SU-DHL-6 (cell line): Measurements from ENCODE around the gene SLC16A4.
A peak's percentile ranks its signal among the peaks of the same experiment; 100 is the strongest.

Source experiments
- H2AFZ ChIP-seq: fragments of 200-600 bp; sonication (generic); 2 replicates; pipeline ENCODE4 v1.6.1; 2014; ENCODE audit warnings: low read depth, mild to moderate bottlenecking, moderate library complexity, mixed read lengths, antibody characterized with exemption, low read length; ENCODE audit not compliant: severe bottlenecking
- H3F3A ChIP-seq: fragments of 200-600 bp; shearing (Covaris generic); 2 replicates; pipeline ENCODE4 v1.6.0; 2016; ENCODE audit warnings: antibody characterized with exemption, mild to moderate bottlenecking; ENCODE audit not compliant: insufficient read depth
- H3K27ac ChIP-seq: fragments of 200-600 bp; sonication (generic); 2 replicates; pipeline ENCODE4 v1.5.1; 2016; ENCODE audit warnings: low read depth, mild to moderate bottlenecking, low read length, moderate library complexity, mixed read lengths
- H3K27me3 ChIP-seq: fragments of 200-600 bp; sonication (generic), shearing (Covaris generic); 2 replicates; pipeline ENCODE4 v1.6.0; 2014; ENCODE audit warnings: mild to moderate bottlenecking, low read length
- H3K36me3 ChIP-seq: fragments of 200-600 bp; sonication (generic); 2 replicates; pipeline ENCODE4 v1.6.1; 2014; ENCODE audit warnings: mild to moderate bottlenecking, low read length, mixed read lengths
- H3K4me2 ChIP-seq: fragments of 300-600, 200-600 bp; shearing (Covaris generic), sonication (generic); 2 replicates; pipeline ENCODE4 v1.6.0; 2014; ENCODE audit warnings: low read length, low read depth, mild to moderate bottlenecking; ENCODE audit not compliant: poor library complexity, severe bottlenecking
- H3K4me3 ChIP-seq: fragments of 200-600 bp; sonication (generic); 2 replicates; pipeline ENCODE4 v1.5.1; 2014; ENCODE audit warnings: antibody characterized with exemption, low read length, mild to moderate bottlenecking, mixed read lengths; ENCODE audit not compliant: insufficient read depth, poor library complexity, severe bottlenecking
- H3K79me2 ChIP-seq: fragments of 200-600 bp; sonication (generic); 2 replicates; pipeline ENCODE4 v1.6.1; 2014; ENCODE audit warnings: mild to moderate bottlenecking, low read length, moderate library complexity; ENCODE audit not compliant: insufficient read depth
- H3K9ac ChIP-seq: fragments of 200-600 bp; sonication (generic); 2 replicates; pipeline ENCODE4 v1.7.0; 2014; ENCODE audit warnings: mild to moderate bottlenecking, low read length
- H3K9me2 ChIP-seq: fragments of 200-600 bp; sonication (generic); replicated peaks from 2 replicates; pipeline ENCODE4 v1.6.1; 2014; ENCODE audit warnings: low read length; ENCODE audit not compliant: insufficient read depth
- H3K9me3 ChIP-seq: fragments of 200-600 bp; sonication (generic); 2 replicates; pipeline ENCODE4 v1.6.1; 2014; ENCODE audit warnings: low read length, mixed read lengths; ENCODE audit not compliant: insufficient read depth
- H4K20me1 ChIP-seq: fragments of 200-600 bp; sonication (generic); 2 replicates; pipeline ENCODE4 v1.6.1; 2014; ENCODE audit warnings: low read depth, mild to moderate bottlenecking, antibody characterized with exemption, low read length, moderate library complexity, mixed read lengths
- CTCF ChIP-seq: fragments of 200-600 bp; sonication (generic); IDR thresholded peaks from one replicate; pipeline ENCODE4 v1.5.1; 2017; ENCODE audit warnings: antibody characterized with exemption, mild to moderate bottlenecking, low read length, moderate library complexity; ENCODE audit not compliant: insufficient read depth, poor library complexity, severe bottlenecking
- EZH2phosphoT487 ChIP-seq: fragments of 200-600 bp; sonication (generic), shearing (Covaris generic); conservative IDR thresholded peaks from 2 replicates; pipeline ENCODE4 v1.6.1; 2018; ENCODE audit warnings: mild to moderate bottlenecking, antibody characterized with exemption, low read length, moderate library complexity, mixed read lengths

Gene SLC16A4

DNA sequence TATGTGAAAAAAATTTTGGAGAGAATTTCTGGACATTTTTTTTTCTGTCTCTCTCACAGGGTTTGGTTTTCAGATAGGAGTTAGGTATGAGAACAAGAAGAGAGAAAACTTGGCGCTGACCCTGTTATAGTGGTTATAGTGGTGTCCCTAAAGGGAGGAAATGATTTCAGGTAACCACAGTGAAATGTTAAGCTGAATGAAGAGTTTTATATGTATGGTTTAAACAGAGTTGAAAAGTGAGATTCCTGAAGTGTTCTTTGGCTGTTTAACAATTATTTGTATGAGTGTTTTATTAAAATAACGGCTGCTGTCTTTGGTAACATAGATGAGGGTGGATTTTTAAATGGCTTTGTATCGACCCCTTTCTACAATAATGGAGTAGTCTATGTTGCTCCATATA, 45.3 kb downstream of the SLC16A4 start:
- Histone ChIP-seq H3K9me2 (no peaks in the 10 kb centered on the region), H3F3A (peaks cover 31% of the 10 kb centered on the region; the same call in 1 of the 2 replicates), H3K36me3 (peaks cover 74% of the 10 kb centered on the region), H3K9ac (peak overlapping the region; percentile 97; the same call in 1 of the 2 replicates), H3K4me3 (no peak overlapping the region), H3K79me2 (peaks cover 100% of the 10 kb centered on the region), H3K9me3 (no peaks in the 10 kb centered on the region), H4K20me1 (peaks cover 80% of the 10 kb centered on the region), H3K27ac (no peak overlapping the region), H3K27me3 (no peaks in the 10 kb centered on the region), H3K4me2 (peak overlapping the region; percentile 84), H2AFZ (no peak overlapping the region)
- TF ChIP-seq EZH2phosphoT487 = no peak
- no peak for TF ChIP-seq CTCF

DNA sequence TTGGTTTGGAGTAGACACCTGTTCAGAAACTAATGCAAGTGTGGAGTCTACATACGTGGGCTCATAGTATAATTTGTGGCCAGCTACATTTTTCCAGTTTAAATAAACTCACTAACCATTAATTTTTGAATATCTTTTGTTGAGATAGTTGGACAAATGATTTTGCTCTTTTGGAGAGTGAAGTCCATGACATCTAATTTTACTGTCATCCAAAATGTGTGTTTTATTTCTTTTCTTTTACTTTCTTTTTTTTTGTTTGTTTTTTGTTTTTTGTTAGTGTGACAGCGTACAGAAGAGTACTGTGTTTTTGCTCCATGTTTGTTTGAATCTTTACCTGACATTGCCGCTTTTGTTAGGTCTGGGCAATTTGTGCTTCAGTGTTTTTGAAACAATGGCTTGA, 46.7 kb downstream of the SLC16A4 start:
- Histone ChIP-seq H3F3A (peaks cover 31% of the 10 kb centered on the region; the same call in 1 of the 2 replicates), H3K79me2 (peaks cover 98% of the 10 kb centered on the region), H3K27ac (no peak overlapping the region), H4K20me1 (peaks cover 76% of the 10 kb centered on the region), H3K9ac (peak overlapping the region; percentile 97), H3K27me3 (no peaks in the 10 kb centered on the region), H3K9me2 (no peaks in the 10 kb centered on the region), H3K36me3 (peaks cover 74% of the 10 kb centered on the region), H3K4me3 (peak overlapping the region; percentile 88), H3K4me2 (peak overlapping the region; percentile 84), H2AFZ (no peak overlapping the region), H3K9me3 (no peaks in the 10 kb centered on the region)
- TF ChIP-seq EZH2phosphoT487 = no peak
- no peak for TF ChIP-seq CTCF

- no peaks in the 10 kb centered on the region for H3K9me2 ChIP-seq
- peak overlapping the region; percentile 84 for H3K4me2 ChIP-seq
- peaks cover 67% of the 10 kb centered on the region for H4K20me1 ChIP-seq
- peak overlapping the region; percentile 88 for H3K4me3 ChIP-seq
- H3K36me3 ChIP-seq = peaks cover 66% of the 10 kb centered on the region
- no peak overlapping the region for H2AFZ ChIP-seq
- peaks cover 29% of the 10 kb centered on the region; the same call in 1 of the 2 replicates for H3F3A ChIP-seq
- TF ChIP-seq EZH2phosphoT487 (no peak), CTCF (no peak)
- H3K9me3 ChIP-seq = no peaks in the 10 kb centered on the region
- H3K79me2 ChIP-seq = peaks cover 89% of the 10 kb centered on the region
- H3K9ac ChIP-seq = peak overlapping the region; percentile 97
- no peaks in the 10 kb centered on the region for H3K27me3 ChIP-seq
- peak overlapping the region; percentile 4; the same call in 1 of the 2 replicates for H3K27ac ChIP-seq
These were observed 47.6 kb downstream of the SLC16A4 start for GRCh38 chr1:110343249-110343648.
